IMR-90 (cell line): ENCODE data around the gene EYS. TPM values are rescaled to one million over a fixed set of nuclear protein-coding genes. Genes with fewer than 3 reads are reported as not detected.

Source experiments
- ATAC-seq: fragments of 200-7000 bp; cut with Tn5 transposase; 2 replicates; pipeline ENCODE4 v1.9.1; 2020; ENCODE audit warnings: low read depth, mild to moderate bottlenecking, moderate library complexity
- BruUV-seq: library from RNA; stranded (reverse); fragments of 400-500 nt; replicated peaks from 2 replicates; lab custom pipeline; 2021; lab: Mats Ljungman, UMichigan
- CTCF ChIA-PET: fragments of 300-600 bp; formaldehyde crosslinking; extraction: SDS; loops from one replicate; lab custom pipeline; 2021; ENCODE audit warnings: antibody characterized with exemption; lab: Yijun Ruan, JAX
- POLR2A ChIA-PET: fragments of 300-600 bp; sonication (Branson Sonifier 250); formaldehyde crosslinking; loops from one replicate; lab custom pipeline; 2022; ENCODE audit warnings: antibody characterized with exemption; ENCODE audit not compliant: unreplicated experiment; lab: Charles Lee
- DNase-seq: peaks from one replicate; pipeline ENCODE4 v3.0.0; 2013
- H2AFZ ChIP-seq: replicated peaks from 2 replicates; pipeline ENCODE3; 2013; ENCODE audit warnings: low read length, mild to moderate bottlenecking; ENCODE audit not compliant: poor library complexity
- H2AK5ac ChIP-seq: 2 replicates; pipeline ENCODE4 v1.6.1; 2013; ENCODE audit warnings: low read depth, low read length, inconsistent platforms
- H2AK9ac ChIP-seq: replicated peaks from 2 replicates; pipeline ENCODE3; 2013; ENCODE audit warnings: mild to moderate bottlenecking, low read depth, low read length, moderate library complexity; ENCODE audit not compliant: poor library complexity
- H2BK120ac ChIP-seq: 2 replicates; pipeline ENCODE4 v1.6.1; 2013; ENCODE audit warnings: low read depth, low read length, inconsistent platforms
- H2BK15ac ChIP-seq: 3 replicates; pipeline ENCODE4 v1.6.1; 2013; ENCODE audit warnings: low read depth, low read length, inconsistent platforms
- H2BK20ac ChIP-seq: 2 replicates; pipeline ENCODE4 v1.6.1; 2013; ENCODE audit warnings: low read depth, mild to moderate bottlenecking, inconsistent platforms, low read length, moderate library complexity
- H2BK5ac ChIP-seq: 2 replicates; pipeline ENCODE4 v1.6.1; 2013; ENCODE audit warnings: mild to moderate bottlenecking, low read depth, low read length, inconsistent platforms; ENCODE audit not compliant: poor library complexity, severe bottlenecking
- H3K14ac ChIP-seq: replicated peaks from 2 replicates; pipeline ENCODE4 v1.6.1; 2013; ENCODE audit warnings: low read depth, low read length, inconsistent platforms
- H3K18ac ChIP-seq: 2 replicates; pipeline ENCODE4 v1.6.1; 2013; ENCODE audit warnings: low read depth, low read length, control low read depth
- H3K23ac ChIP-seq: 2 replicates; pipeline ENCODE4 v1.6.1; 2013; ENCODE audit warnings: low read depth, low read length, inconsistent platforms
- H3K27ac ChIP-seq: 2 replicates; pipeline ENCODE4 v1.5.1; 2013; ENCODE audit warnings: mild to moderate bottlenecking, control low read depth, low read length; ENCODE audit not compliant: insufficient read depth
- H3K27me3 ChIP-seq: 2 replicates; pipeline ENCODE4 v1.6.1; 2013; ENCODE audit warnings: low read length; ENCODE audit not compliant: control insufficient read depth, insufficient read depth
- H3K36me3 ChIP-seq: 2 replicates; pipeline ENCODE4 v1.6.1; 2013; ENCODE audit warnings: low read length, mixed read lengths; ENCODE audit not compliant: control insufficient read depth, insufficient read depth
- H3K4ac ChIP-seq: 2 replicates; pipeline ENCODE4 v1.6.1; 2013; ENCODE audit warnings: low read depth, low read length, inconsistent platforms
- H3K4me1 ChIP-seq: 2 replicates; pipeline ENCODE4 v1.6.1; 2013; ENCODE audit warnings: low read length, mixed read lengths; ENCODE audit not compliant: control insufficient read depth, insufficient read depth
- H3K4me2 ChIP-seq: 2 replicates; pipeline ENCODE4 v1.6.1; 2013; ENCODE audit warnings: low read depth, mild to moderate bottlenecking, control low read depth, low read length, moderate library complexity
- H3K4me3 ChIP-seq: 2 replicates; pipeline ENCODE4 v1.5.1; 2013; ENCODE audit warnings: low read depth, mild to moderate bottlenecking, control low read depth, low read length, moderate library complexity; ENCODE audit not compliant: insufficient read depth
- H3K56ac ChIP-seq: 2 replicates; pipeline ENCODE4 v1.6.1; 2013; ENCODE audit warnings: low read length, inconsistent platforms; ENCODE audit not compliant: insufficient read depth; ENCODE audit errors: extremely low read depth
- H3K79me1 ChIP-seq, 2 experiments: 2 replicates each; pipeline ENCODE4 v1.6.1; 2013; ENCODE audit warnings: low read length in 2 of 2, inconsistent platforms in 1 of 2, low read depth in 1 of 2
- H3K9ac ChIP-seq: 2 replicates; pipeline ENCODE4 v1.6.1; 2013; ENCODE audit warnings: low read depth, low read length, control low read depth
- H3K9me1 ChIP-seq: 2 replicates; pipeline ENCODE4 v1.6.1; 2013; ENCODE audit warnings: low read length, inconsistent platforms; ENCODE audit not compliant: insufficient read depth
- H3K9me3 ChIP-seq: 2 replicates; pipeline ENCODE4 v1.6.1; 2013; ENCODE audit warnings: low read length; ENCODE audit not compliant: control insufficient read depth, insufficient read depth
- H4K20me1 ChIP-seq: 2 replicates; pipeline ENCODE4 v1.6.1; 2013; ENCODE audit warnings: low read length, inconsistent platforms; ENCODE audit not compliant: insufficient read depth
- H4K5ac ChIP-seq: 2 replicates; pipeline ENCODE4 v1.6.1; 2013; ENCODE audit warnings: mild to moderate bottlenecking, low read depth, low read length, control low read depth
- H4K8ac ChIP-seq, 2 experiments: 2 replicates each; pipeline ENCODE4 v1.6.1; 2013; ENCODE audit warnings: low read depth in 2 of 2, low read length in 2 of 2, control low read depth in 1 of 2, inconsistent platforms in 1 of 2
- H4K91ac ChIP-seq: 2 replicates; pipeline ENCODE4 v1.6.1; 2013; ENCODE audit warnings: low read depth, low read length, inconsistent platforms; ENCODE audit not compliant: insufficient read depth
- BHLHE40 ChIP-seq: fragments of 150-350 bp; IDR thresholded peaks from 2 replicates; pipeline ENCODE4 v1.6.1; 2016; ENCODE audit warnings: mild to moderate bottlenecking, low read depth, low read length
- CEBPB ChIP-seq: IDR thresholded peaks from 2 replicates; pipeline ENCODE4 v1.6.1; 2012; ENCODE audit warnings: low read depth, low read length, improper control_type of control experiment
- ELK1 ChIP-seq: fragments of 150-350 bp; IDR thresholded peaks from 2 replicates; pipeline ENCODE4 v1.6.1; 2016; ENCODE audit warnings: low read depth, mild to moderate bottlenecking, low read length, moderate library complexity, borderline replicate concordance
- WGBS, 2 experiments: methylation state at CpG; one replicate each; pipeline versions ENCODE4 v1.1.5 to v1.1.7; 2013; ENCODE audit warnings: missing lambda C conversion rate in 2 of 2; ENCODE audit not compliant: insufficient read length in 1 of 2; ENCODE audit errors: extremely low coverage in 2 of 2; 5-methylcytosine and 5-hydroxymethylcytosine counted together
- dilution Hi-C: fragments of 300-500 bp; cut with HindIII; formaldehyde crosslinking; loops from one replicate; pipeline ENCODE4 v1.14.3; 2018; ENCODE audit warnings: low sequenced_read_pairs; ENCODE audit not compliant: unreplicated experiment
- in situ Hi-C: fragments of 300-500 bp; cut with MboI; formaldehyde crosslinking; loops from 3 replicates; pipeline ENCODE4 v1.14.3; 2019; ENCODE audit warnings: low sequenced_read_pairs, inconsistent platforms, mixed read lengths
- intact Hi-C: fragments of 100-400 bp; cut with micrococcal nuclease; formaldehyde crosslinking; loops from 2 replicates; pipeline ENCODE4 v1.10.0; 2022
- polyA plus RNA-seq, 3 experiments: library from polyadenylated mRNA; depleted of rRNA; stranded (reverse); fragments of >200 nt; gene quantifications; 2 replicates each; pipeline ENCODE4 v1.2.3, GENCODE V29; 2012; ENCODE audit warnings: low replicate concordance in 1 of 3
- total RNA-seq: library from RNA; depleted of rRNA; stranded (reverse); fragments of >200 nt; gene quantifications from 2 replicates; pipeline ENCODE4 v1.2.3, GENCODE V29; 2012

Gene EYS
- total and polyA plus RNA-seq, 2 of the 4 experiments (the other 2 are of a cell fraction): under 0.01 TPM; not detected in 1

DNA sequence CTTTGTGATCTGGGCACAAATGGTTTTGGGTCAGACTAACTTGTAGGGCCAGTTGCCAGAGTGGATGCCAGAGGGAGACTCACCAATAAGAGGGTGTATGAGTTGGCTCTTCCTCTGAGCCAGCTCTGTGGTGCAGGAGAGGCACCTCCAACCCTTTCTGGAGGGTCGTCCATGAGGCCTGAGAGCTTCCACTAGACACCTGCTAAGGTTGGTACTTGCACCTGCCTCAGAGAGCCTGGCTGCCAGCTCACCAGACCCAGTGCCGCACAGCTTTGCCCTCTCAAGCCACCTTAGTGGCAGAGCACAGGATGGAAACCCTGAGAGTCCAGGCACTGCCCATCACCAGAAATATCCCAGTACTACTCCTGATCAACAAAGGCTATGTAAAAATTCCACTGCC is 504.3 kb downstream of the EYS start:
- H3K56ac ChIP-seq: no peak overlapping the region
- no peaks in the 10 kb centered on the region for H3K36me3 ChIP-seq
- no peaks in the 10 kb centered on the region for H4K20me1 ChIP-seq
- H3K79me1 ChIP-seq: no peaks in the 10 kb centered on the region
- no TSS peak for BruUV-seq
- ATAC-seq (no peak), DNase-seq (no peak)
- no peak overlapping the region for H2AK5ac ChIP-seq
- in situ Hi-C loops (no loop called here), intact Hi-C loops (no loop called here), dilution Hi-C loops (no loop called here)
- H3K27me3 ChIP-seq: no peaks in the 10 kb centered on the region
- TF ChIP-seq BHLHE40: no peak
- no peak for TF ChIP-seq ELK1
- no peak for TF ChIP-seq CEBPB
- no peak overlapping the region for H2BK5ac ChIP-seq
- no peak overlapping the region for H2AFZ ChIP-seq
- no peak overlapping the region for H3K18ac ChIP-seq
- H2BK120ac ChIP-seq: no peak overlapping the region
- H2AK9ac ChIP-seq: no peak overlapping the region
- no peaks in the 10 kb centered on the region; the same call in 1 of the 2 replicates for H3K9me3 ChIP-seq
- no peak overlapping the region for H3K4me2 ChIP-seq
- no CpG with 5 or more reads among the region's 2 CpGs for WGBS, 2 experiments
- no peak overlapping the region for H4K8ac ChIP-seq
- H3K4me1 ChIP-seq: no peaks in the 10 kb centered on the region
- no peak overlapping the region for H3K4ac ChIP-seq
- H4K5ac ChIP-seq: no peak overlapping the region
- no peak overlapping the region for H4K91ac ChIP-seq
- no peak overlapping the region for H3K14ac ChIP-seq
- H3K9me1 ChIP-seq: no peaks in the 10 kb centered on the region
- H3K4me3 ChIP-seq: no peak overlapping the region
- H3K9ac ChIP-seq: no peak overlapping the region
- no peak overlapping the region for H3K23ac ChIP-seq
- no peak overlapping the region for H2BK15ac ChIP-seq
- POLR2A ChIA-PET: no interaction called here
- no peak overlapping the region for H3K27ac ChIP-seq
- no peak overlapping the region for H2BK20ac ChIP-seq
- CTCF ChIA-PET: no interaction called here
